HEK293T (cell line): ENCODE measurements around the gene SNX24.

ENCODE experiments used
- HDGF ChIP-seq: fragments of 450-650 bp; IDR thresholded peaks from 2 replicates; pipeline ENCODE4 v1.6.1; 2017; ENCODE audit warnings: antibody characterized with exemption, borderline replicate concordance
- LEF1 ChIP-seq: fragments of 450-650 bp; IDR thresholded peaks from 2 replicates; pipeline ENCODE4 v1.6.1; 2017; ENCODE audit warnings: mild to moderate bottlenecking, borderline replicate concordance
- ZNF384 ChIP-seq: fragments of 450-650 bp; IDR thresholded peaks from 2 replicates; pipeline ENCODE4 v1.6.1; 2016

DNA sequence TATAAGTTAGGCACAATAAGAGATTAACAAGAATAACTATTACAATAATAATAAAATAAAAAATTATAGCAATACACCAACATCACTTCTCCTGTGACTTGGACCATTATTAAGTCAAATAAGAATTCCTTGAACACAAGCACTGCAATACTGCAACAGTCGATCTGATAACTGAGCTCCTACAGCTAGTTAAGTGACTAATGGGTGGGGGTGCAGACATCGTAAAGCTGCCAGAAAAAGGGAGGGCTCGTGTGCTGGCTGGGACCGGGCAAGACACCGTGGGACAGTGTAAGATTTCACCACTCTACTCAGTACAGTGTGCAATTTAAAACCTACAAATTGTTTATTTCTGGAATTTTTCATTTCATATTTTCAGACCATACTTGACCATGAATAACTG, 78.8 kb downstream of the SNX24 start:
- no peak for TF ChIP-seq ZNF384
- TF ChIP-seq LEF1, result no peak
- no peak for TF ChIP-seq HDGF
